ENCODE data around the gene MTG2.

- TF ChIP-seq CTCF (IDR thresholded peaks at IDR 0.05) (no peak), POLR2A (IDR thresholded peaks at IDR 0.05) (no peak)
Observed at GRCh38 chr20:62230696-62231095, 47.9 kb downstream of the MTG2 start.
